ENCODE measurements around the gene MITF.
"Not testable (repeated sequence)": the region's sequence is repeated elsewhere in the genome, so short reads cannot be mapped to it uniquely, and the experiment has no call there.

MITF gene

DNA sequence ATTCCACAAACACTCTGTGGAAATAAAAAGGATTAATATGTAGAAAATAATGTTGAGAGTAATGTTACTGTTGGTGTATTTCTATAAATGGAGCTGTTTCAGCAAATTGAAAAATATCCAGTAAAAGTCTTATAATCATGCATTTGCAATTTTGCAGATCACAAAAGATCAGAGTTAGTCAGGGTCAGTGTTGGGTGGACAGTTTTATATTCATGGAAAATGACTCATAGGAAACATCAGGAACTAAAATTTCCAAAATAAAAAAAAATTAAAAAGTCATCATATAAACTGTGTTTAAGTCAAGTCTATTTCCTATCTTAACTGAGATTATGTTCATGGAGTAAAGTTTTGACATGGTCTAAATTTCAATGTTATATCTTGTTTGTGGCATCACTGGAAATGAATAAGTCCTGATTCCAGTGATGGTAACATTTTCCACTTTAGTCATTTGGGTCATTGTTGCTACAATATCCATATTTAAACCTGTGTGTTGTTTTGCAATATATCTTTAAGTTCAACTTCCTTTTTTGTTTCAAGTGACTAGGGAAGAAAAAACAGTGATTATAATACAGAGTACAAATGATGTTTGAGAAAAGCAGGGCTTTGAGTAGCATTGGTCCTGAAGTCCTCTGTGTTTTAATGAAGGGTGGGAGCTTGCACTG, 37.8 kb downstream of the MITF start:
- H3K4me3 ChIP-seq (ENCODE audit: low read length), result no peak overlapping the region
- no peak for TF ChIP-seq ZNF274 (IDR thresholded peaks at IDR 0.05; ENCODE audit: low read depth, low read length)

- H3K4me3 ChIP-seq (ENCODE audit: low read length), result no peak overlapping the region
- TF ChIP-seq ZNF274 (IDR thresholded peaks at IDR 0.05; ENCODE audit: low read depth, low read length), result no peak
These were observed 38.3 kb downstream of the MITF start for GRCh38 chr3:69777582-69777967.

DNA sequence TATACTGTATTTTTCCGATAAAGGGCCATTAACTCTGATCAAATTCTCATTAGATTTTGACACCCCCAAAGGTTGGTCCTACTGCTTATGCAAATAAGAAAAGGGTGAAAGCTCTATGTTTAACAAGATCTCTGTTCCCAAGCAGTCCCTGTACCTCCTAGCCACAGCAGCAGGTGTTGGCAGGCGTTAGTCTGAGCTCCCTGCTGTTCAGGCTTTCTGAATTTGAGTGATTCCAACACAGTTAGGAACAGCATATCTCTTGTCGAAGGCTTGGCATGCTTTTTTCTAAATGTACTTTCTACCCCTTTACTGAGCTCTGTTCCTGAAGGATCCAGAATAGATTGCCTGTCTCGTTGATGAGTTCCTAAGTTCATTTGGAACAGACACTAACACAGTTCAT, 42.3 kb downstream of the MITF start:
- no peak for TF ChIP-seq ZNF274 (IDR thresholded peaks at IDR 0.05; ENCODE audit: low read depth, low read length)
- H3K4me3 ChIP-seq (ENCODE audit: low read length), result no peak overlapping the region

- TF ChIP-seq ZNF274 (IDR thresholded peaks at IDR 0.05; ENCODE audit: low read depth, low read length), result no peak
- H3K4me3 ChIP-seq (ENCODE audit: low read length), result no peak overlapping the region
These were observed 45.8 kb downstream of the MITF start for GRCh38 chr3:69784954-69785514.

DNA sequence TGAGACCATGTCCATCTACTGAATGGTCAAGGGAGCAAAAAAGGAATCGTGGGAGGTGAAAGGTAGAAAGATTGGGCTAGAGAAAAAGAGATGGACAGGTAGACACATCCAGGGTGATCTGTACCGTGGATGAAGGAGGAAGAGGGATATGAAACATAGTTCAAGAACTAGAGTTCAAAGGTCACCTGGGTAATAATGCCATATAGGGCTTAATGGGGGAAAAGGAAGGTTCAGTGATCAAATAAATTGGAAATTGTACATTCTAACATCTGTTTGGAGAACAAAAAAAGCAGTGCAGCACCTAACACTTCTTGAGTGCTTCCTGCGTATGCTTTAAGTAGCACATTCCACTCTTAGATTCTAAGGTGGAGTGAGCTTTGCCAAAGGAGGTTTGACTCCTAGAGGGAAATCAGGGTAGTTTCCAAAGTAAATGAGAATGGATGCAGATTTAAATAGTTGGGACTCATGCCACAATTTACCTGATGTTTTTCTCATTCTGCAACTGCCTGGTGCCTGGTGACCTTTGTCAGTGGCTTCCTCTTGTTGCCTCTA, 46.6 kb downstream of the MITF start:
- H3K4me3 ChIP-seq (ENCODE audit: low read length), result no peak overlapping the region
- no peak for TF ChIP-seq ZNF274 (IDR thresholded peaks at IDR 0.05; ENCODE audit: low read depth, low read length)

DNA sequence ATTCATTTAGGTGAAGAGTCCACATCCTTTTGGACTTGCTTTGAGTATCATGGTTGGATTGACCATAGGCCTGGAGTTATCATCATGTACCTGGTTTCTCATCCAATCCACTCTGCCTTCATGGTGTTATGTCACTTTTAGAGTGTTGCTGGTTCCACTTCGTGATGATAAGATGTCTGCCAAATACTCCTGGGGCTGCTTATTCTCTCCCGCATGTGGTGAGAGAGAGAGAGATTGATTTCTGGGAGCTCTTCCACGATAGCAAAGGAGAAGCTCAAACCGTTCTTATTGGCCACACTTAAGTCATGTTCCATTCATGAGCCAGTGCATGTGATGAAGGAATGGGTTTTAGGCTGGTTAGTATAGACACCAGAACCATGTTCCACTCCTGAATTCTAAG, 47.6 kb downstream of the MITF start:
- TF ChIP-seq ZNF274 (IDR thresholded peaks at IDR 0.05; ENCODE audit: low read depth, low read length), result no peak
- no peak overlapping the region for H3K4me3 ChIP-seq (ENCODE audit: low read length)

DNA sequence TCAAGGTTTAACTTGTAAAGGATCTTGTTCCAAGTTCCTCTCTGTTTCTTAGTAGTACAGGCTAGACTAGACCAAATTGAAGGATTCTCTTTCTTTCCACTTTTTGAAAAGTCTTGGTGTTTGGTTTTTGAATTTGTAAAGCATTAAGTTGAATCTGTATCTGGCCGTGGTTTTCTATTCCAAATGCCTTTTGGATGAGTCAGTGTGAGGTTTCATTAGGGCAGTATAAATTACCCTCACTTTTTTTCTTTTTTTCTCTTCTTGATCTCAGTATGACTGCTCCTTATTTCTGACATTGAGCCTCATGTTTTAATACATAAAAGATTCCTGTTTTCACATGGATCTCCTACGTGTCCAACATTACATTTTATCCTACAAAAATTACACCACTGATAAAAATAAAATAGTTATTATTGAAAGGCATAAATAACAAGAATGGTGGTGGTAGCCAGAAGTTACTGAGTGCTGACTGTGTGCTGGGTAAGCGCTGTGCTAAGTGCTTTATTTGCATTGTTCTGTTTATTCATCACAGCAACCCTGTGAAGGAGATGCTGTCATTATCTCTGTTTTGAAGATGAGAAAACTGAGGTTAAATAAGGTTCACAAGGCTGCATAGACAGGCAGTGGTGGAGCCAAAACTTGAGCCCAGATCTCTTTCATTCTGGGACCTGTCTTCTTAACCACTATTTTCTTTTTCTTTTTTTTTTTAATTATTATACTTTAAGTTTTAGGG, 48.3 kb downstream of the MITF start:
- H3K4me3 ChIP-seq (ENCODE audit: low read length), result no peak overlapping the region
- TF ChIP-seq ZNF274 (IDR thresholded peaks at IDR 0.05; ENCODE audit: low read depth, low read length), result no peak

DNA sequence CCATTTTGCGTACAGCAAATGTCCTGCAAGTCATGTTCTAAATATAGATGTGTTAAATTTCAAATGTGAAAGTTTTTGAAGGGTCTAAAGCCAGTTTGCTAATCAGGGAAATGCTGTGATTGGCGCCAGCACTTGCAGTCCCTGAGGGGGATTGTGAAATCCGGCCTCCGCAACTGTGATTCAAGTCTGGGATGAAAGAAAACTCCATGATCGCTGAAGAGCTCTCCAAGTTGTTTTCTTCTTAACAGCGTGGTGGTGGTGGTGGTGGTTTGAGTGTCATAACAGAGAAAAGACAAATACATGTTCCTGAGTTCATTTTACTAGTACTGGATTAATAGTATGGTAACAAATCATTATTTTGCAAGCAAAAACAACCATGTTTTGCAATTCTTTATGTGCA, 51.8 kb downstream of the MITF start:
- no peak for TF ChIP-seq ZNF274 (IDR thresholded peaks at IDR 0.05; ENCODE audit: low read depth, low read length)

GRCh38 chr3:69791919-69792399, 52.7 kb downstream of the MITF start:
- TF ChIP-seq ZNF274 (IDR thresholded peaks at IDR 0.05; ENCODE audit: low read depth, low read length), result no peak
- no peak overlapping the region for H3K4me3 ChIP-seq (ENCODE audit: low read length)

More for the DNA sequence above, 51.8 kb downstream of the MITF start:
- H3K4me3 ChIP-seq (ENCODE audit: low read length), result no peak overlapping the region

DNA sequence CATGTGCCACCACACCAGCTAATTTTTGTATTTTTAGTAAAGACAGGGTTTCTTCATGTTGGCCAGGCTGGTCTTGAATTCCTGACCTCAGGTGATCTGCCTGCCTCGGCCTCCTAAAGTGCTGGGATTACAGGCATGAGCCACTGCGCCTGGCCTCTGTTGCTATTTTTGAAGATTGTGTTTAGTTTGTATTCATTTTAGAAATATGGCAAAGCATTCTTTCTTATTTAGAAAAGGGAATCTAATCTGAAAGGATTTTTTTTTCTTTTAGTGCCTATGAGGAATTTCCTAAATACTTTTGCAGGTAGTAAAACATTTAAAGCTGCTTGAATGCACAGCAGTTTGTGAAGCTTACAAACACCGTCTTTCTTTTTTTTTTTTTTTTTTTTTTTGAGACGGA, 56.9 kb downstream of the MITF start:
- H3K4me3 ChIP-seq (ENCODE audit: low read length), result not testable (repeated sequence)

DNA sequence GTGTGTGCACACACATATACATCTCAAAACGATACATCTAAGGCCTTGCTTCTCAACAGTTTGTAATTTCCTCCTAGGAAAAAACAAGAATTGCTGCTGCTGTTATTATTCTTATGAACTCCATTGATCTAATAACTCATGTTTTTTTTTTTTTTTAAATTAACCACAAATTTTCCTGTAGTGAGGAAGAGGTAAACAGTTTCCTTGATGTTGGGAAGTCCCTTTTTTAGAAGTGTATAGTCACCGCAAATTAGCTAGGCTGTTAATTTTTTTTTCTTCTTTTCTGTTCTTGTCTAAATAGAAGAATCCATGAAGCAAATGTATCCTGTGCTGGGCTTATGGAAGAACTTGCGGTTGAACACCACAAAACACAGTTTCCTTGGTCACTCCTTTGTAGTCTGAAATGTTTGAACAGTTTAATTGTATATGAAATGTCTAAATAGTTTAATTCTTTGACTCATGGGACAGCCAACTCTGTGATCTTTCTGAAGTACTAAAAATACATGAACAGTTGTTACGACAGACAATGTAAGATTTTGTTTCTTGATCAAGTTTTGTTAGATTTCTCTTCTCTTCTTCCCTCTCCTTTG, 64.5 kb downstream of the MITF start:
- no peak overlapping the region for H3K4me3 ChIP-seq (ENCODE audit: low read length)
- TF ChIP-seq ZNF274 (IDR thresholded peaks at IDR 0.05; ENCODE audit: low read depth, low read length), result no peak

GRCh38 chr3:69805491-69805890, 66.2 kb downstream of the MITF start:
- H3K4me3 ChIP-seq (ENCODE audit: low read length), result no peak overlapping the region
- TF ChIP-seq ZNF274 (IDR thresholded peaks at IDR 0.05; ENCODE audit: low read depth, low read length), result no peak

- TF ChIP-seq ZNF274 (IDR thresholded peaks at IDR 0.05; ENCODE audit: low read depth, low read length), result no peak
- no peak overlapping the region for H3K4me3 ChIP-seq (ENCODE audit: low read length)
These were observed 67.6 kb downstream of the MITF start for GRCh38 chr3:69806735-69807438.

DNA sequence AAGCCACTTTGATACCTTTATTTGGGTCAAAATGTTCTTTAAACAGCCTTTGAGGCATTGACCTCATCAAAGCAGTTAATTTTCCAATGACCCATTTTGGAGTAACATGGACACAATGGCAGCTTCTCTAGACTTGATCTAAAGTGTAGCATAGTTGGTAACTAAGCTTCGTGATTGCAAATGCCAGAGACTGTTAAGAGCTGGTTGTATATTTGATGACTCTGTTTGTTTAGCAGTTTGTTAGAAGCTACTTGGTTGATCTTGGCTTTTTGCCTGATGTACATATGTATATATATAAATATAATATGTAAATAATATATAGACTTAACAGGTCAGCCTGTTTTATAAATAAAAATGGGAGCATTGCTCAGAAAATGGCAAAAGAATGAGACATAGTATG, 68.4 kb downstream of the MITF start:
- TF ChIP-seq ZNF274 (IDR thresholded peaks at IDR 0.05; ENCODE audit: low read depth, low read length), result no peak
- no peak overlapping the region for H3K4me3 ChIP-seq (ENCODE audit: low read length)
